ENCODE results near the gene MPP2. TPM values are rescaled to one million over a fixed set of nuclear protein-coding genes. Genes with fewer than 3 reads are reported as not detected.

The MPP2 gene
- total and polyA plus RNA-seq, 2 experiments from 2014 or later: 4.1 to 5.1 TPM

- TF ChIP-seq EZH2phosphoT487 (IDR thresholded peaks at IDR 0.05; ENCODE audit: insufficient read depth, low read depth) (no peak), EZH2 (IDR thresholded peaks at IDR 0.05; ENCODE audit: insufficient read depth, poor library complexity, severe bottlenecking) (no peak)
- Histone ChIP-seq H3K79me2 (ENCODE audit: insufficient read depth) (no peaks in the 10 kb centered on the region), H3K27ac (no peak within 1 kb of the TSS), H3K27me3 (replicated peaks; ENCODE audit: insufficient read depth) (peaks cover 16% of the 10 kb centered on the region; the same call in 1 of the 2 replicates), H3K9me3 (ENCODE audit: low read depth) (no peaks in the 10 kb centered on the region), H3K36me3 (ENCODE audit: low read depth) (no peaks in the 10 kb centered on the region), H3K4me3 (no peak within 1 kb of the TSS), H3K9ac (no peak within 1 kb of the TSS), H2AFZ (peak within 1 kb of the TSS; percentile 45), H4K20me1 (ENCODE audit: insufficient read depth) (no peaks in the 10 kb centered on the region), H3K4me1 (ENCODE audit: insufficient read depth) (no peaks in the 10 kb centered on the region), H3K4me2 (ENCODE audit: unreplicated experiment) (no peak within 1 kb of the TSS), H3F3A (ENCODE audit: insufficient read depth) (no peaks in the 10 kb centered on the region), H3K9me2 (ENCODE audit: insufficient read depth) (no peaks in the 10 kb centered on the region)
- WGBS, 2 experiments (ENCODE audit: low coverage in 1 of 2, low lambda C conversion rate in 2 of 2, missing lambda C conversion rate in 2 of 2): 24 to 32% methylated on average over 17 of the region's 17 CpGs
- peak; percentile 27 for DNase-seq
- in situ Hi-C loops (cut with MboI): no loop called here
Observed at GRCh38 chr17:43846963-43847371, 60.4 kb downstream of the MPP2 start, which contains the start of gene CD300LG. Gene CD300LG (plus strand): TSS chr17:43847176. CDS start chr17:43847217, 41 bp downstream.

GRCh38 chr17:43846221-43846712, 61.1 kb downstream of the MPP2 start:
- Histone ChIP-seq H3K27ac (no peak overlapping the region), H3F3A (ENCODE audit: insufficient read depth) (no peaks in the 10 kb centered on the region), H4K20me1 (ENCODE audit: insufficient read depth) (no peaks in the 10 kb centered on the region), H3K27me3 (replicated peaks; ENCODE audit: insufficient read depth) (peaks cover 20% of the 10 kb centered on the region; the same call in 1 of the 2 replicates), H3K4me2 (ENCODE audit: unreplicated experiment) (no peak overlapping the region), H3K9ac (no peak overlapping the region), H3K4me3 (no peak overlapping the region), H3K36me3 (ENCODE audit: low read depth) (no peaks in the 10 kb centered on the region), H3K4me1 (ENCODE audit: insufficient read depth) (peaks cover 6% of the 10 kb centered on the region; the same call in 1 of the 2 replicates), H3K9me3 (ENCODE audit: low read depth) (no peaks in the 10 kb centered on the region), H3K79me2 (ENCODE audit: insufficient read depth) (no peaks in the 10 kb centered on the region), H3K9me2 (ENCODE audit: insufficient read depth) (no peaks in the 10 kb centered on the region), H2AFZ (no peak overlapping the region)
- in situ Hi-C loops (cut with MboI): no loop called here
- peak; percentile 84 for DNase-seq
- WGBS, 2 experiments (ENCODE audit: low coverage in 1 of 2, low lambda C conversion rate in 2 of 2, missing lambda C conversion rate in 2 of 2): 16 to 17% methylated on average over 13 of the region's 13 CpGs
- no peak for TF ChIP-seq EZH2phosphoT487 (IDR thresholded peaks at IDR 0.05; ENCODE audit: insufficient read depth, low read depth)
- no peak for TF ChIP-seq EZH2 (IDR thresholded peaks at IDR 0.05; ENCODE audit: insufficient read depth, poor library complexity, severe bottlenecking)

- H3K36me3 ChIP-seq (ENCODE audit: low read depth): no peaks in the 10 kb centered on the region
- no peaks in the 10 kb centered on the region for H3K79me2 ChIP-seq (ENCODE audit: insufficient read depth)
- WGBS, 2 experiments (ENCODE audit: low coverage in 1 of 2, low lambda C conversion rate in 2 of 2, missing lambda C conversion rate in 2 of 2): 57 to 60% methylated on average over 4 of the region's 4 CpGs
- H3K27me3 ChIP-seq (replicated peaks; ENCODE audit: insufficient read depth): peaks cover 24% of the 10 kb centered on the region; the same call in 1 of the 2 replicates
- H3K4me2 ChIP-seq (ENCODE audit: unreplicated experiment): no peak overlapping the region
- H3K9ac ChIP-seq: no peak overlapping the region
- peaks cover 7% of the 10 kb centered on the region; the same call in 1 of the 2 replicates for H3K4me1 ChIP-seq (ENCODE audit: insufficient read depth)
- in situ Hi-C loops (cut with MboI): no loop called here
- no peaks in the 10 kb centered on the region for H3F3A ChIP-seq (ENCODE audit: insufficient read depth)
- no peak overlapping the region for H3K27ac ChIP-seq
- no peaks in the 10 kb centered on the region for H4K20me1 ChIP-seq (ENCODE audit: insufficient read depth)
- H3K9me3 ChIP-seq (ENCODE audit: low read depth): no peaks in the 10 kb centered on the region
- no peak for DNase-seq
- H2AFZ ChIP-seq: no peak overlapping the region
- TF ChIP-seq EZH2phosphoT487 (IDR thresholded peaks at IDR 0.05; ENCODE audit: insufficient read depth, low read depth) (no peak), EZH2 (IDR thresholded peaks at IDR 0.05; ENCODE audit: insufficient read depth, poor library complexity, severe bottlenecking) (no peak)
- no peaks in the 10 kb centered on the region for H3K9me2 ChIP-seq (ENCODE audit: insufficient read depth)
- no peak overlapping the region for H3K4me3 ChIP-seq
Observed at GRCh38 chr17:43845766-43846165, 61.6 kb downstream of the MPP2 start.

- 76 to 86% methylated on average over 5 of the region's 5 CpGs for WGBS, 2 experiments (ENCODE audit: low coverage in 1 of 2, low lambda C conversion rate in 2 of 2, missing lambda C conversion rate in 2 of 2)
- Histone ChIP-seq H3K27ac (no peak overlapping the region), H3K4me3 (no peak overlapping the region), H3K9ac (no peak overlapping the region), H4K20me1 (ENCODE audit: insufficient read depth) (no peaks in the 10 kb centered on the region), H3K79me2 (ENCODE audit: insufficient read depth) (no peaks in the 10 kb centered on the region), H3K4me2 (ENCODE audit: unreplicated experiment) (no peak overlapping the region), H3K27me3 (replicated peaks; ENCODE audit: insufficient read depth) (peaks cover 24% of the 10 kb centered on the region; the same call in 1 of the 2 replicates), H3K36me3 (ENCODE audit: low read depth) (no peaks in the 10 kb centered on the region), H3K4me1 (ENCODE audit: insufficient read depth) (peaks cover 7% of the 10 kb centered on the region; the same call in 1 of the 2 replicates), H3K9me3 (ENCODE audit: low read depth) (no peaks in the 10 kb centered on the region), H2AFZ (no peak overlapping the region), H3F3A (ENCODE audit: insufficient read depth) (no peaks in the 10 kb centered on the region), H3K9me2 (ENCODE audit: insufficient read depth) (no peaks in the 10 kb centered on the region)
- DNase-seq: no peak
- TF ChIP-seq EZH2phosphoT487 (IDR thresholded peaks at IDR 0.05; ENCODE audit: insufficient read depth, low read depth) (no peak), EZH2 (IDR thresholded peaks at IDR 0.05; ENCODE audit: insufficient read depth, poor library complexity, severe bottlenecking) (no peak)
- in situ Hi-C loops (cut with MboI): no loop called here
Observed at GRCh38 chr17:43844241-43844640, 63.1 kb downstream of the MPP2 start.

All from GM23248 (cell line).